PFSK-1 (cell line): ENCODE measurements around the gene HGF.

Source experiments
- FOXP2 ChIP-seq: optimal IDR thresholded peaks from 2 replicates; pipeline ENCODE3; 2011; ENCODE audit warnings: borderline replicate concordance, control low read depth, inconsistent platforms; ENCODE audit not compliant: insufficient read depth; ENCODE audit errors: extremely low read length, extremely low read depth
- POLR2AphosphoS5 ChIP-seq: IDR thresholded peaks from 2 replicates; pipeline ENCODE4 v1.6.1; 2012; ENCODE audit warnings: low read depth, mild to moderate bottlenecking, control low read depth, low read length, moderate library complexity
- REST ChIP-seq, 2 experiments: IDR thresholded peaks; 2 replicates each; pipeline versions ENCODE4 v1.6.1 to v1.8.0; 2011 to 2012; ENCODE audit warnings: low read depth in 2 of 2, low read length in 2 of 2, control low read depth in 1 of 2, inconsistent platforms in 1 of 2, mild to moderate bottlenecking in 1 of 2, moderate library complexity in 1 of 2; ENCODE audit not compliant: insufficient read depth in 1 of 2
- SIN3A ChIP-seq: IDR thresholded peaks from 2 replicates; pipeline ENCODE4 v1.6.1; 2012; ENCODE audit warnings: mild to moderate bottlenecking, low read length, moderate library complexity, borderline replicate concordance; ENCODE audit not compliant: insufficient read depth
- TAF1 ChIP-seq: IDR thresholded peaks from 2 replicates; pipeline ENCODE4 v1.6.1; 2012; ENCODE audit warnings: low read length, control low read depth, borderline replicate concordance; ENCODE audit not compliant: insufficient read depth

DNA sequence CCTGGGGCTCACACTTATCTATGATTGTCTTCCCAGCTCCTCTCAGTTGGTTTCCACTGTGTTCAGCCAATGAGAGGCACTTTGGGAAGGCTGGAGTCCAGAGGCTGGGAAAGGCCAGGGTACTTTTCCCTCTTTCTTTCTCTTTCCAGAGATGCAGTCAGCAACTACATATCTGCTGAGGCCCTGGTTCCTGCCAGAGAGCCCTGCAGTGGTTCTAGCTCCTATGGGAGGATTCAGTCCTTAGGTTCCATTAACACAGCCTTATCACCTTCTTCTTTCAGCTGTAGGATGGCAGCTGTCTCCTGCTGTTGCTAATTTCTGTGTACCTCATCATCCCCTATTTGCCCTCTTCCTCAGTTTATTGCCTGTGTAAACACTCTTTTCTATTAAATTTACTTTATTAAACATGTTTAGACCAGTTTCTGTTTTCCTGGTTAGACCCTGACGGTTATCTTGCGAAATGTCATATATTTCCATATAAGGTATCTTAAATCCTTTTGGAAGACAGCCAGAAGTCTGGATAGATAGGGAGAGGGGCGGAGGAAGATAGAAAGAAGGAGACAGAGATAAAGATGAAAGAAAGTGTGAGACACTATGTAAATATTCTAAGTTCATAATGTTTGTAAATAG lies 100.3 kb downstream of the HGF start:
- TF ChIP-seq POLR2AphosphoS5 (no peak), SIN3A (no peak), TAF1 (no peak), REST (IDR thresholded peaks at IDR 0.05; ENCODE audit: insufficient read depth in 1 of 2, low read depth in 2 of 2, low read length in 2 of 2) (no peak), FOXP2 (no peak)
